ENCODE measurements around the gene WT1.

Gene WT1

GRCh38 chr11:32450372-32450771 is 15.0 kb upstream of the WT1 start (continued):
- TF ChIP-seq ZNF311 (tag by site-specific recombination; IDR thresholded peaks at IDR 0.05; ENCODE audit: borderline replicate concordance) (no peak), ZNF837 (tag by site-specific recombination; IDR thresholded peaks at IDR 0.05) (no peak), ZNF16 (tag by site-specific recombination; IDR thresholded peaks at IDR 0.05; ENCODE audit: low read depth) (no peak), ZSCAN4 (tag by site-specific recombination; IDR thresholded peaks at IDR 0.05) (no peak), SP2 (tag by site-specific recombination; IDR thresholded peaks at IDR 0.05) (no peak), ZBTB1 (tag by site-specific recombination; IDR thresholded peaks at IDR 0.05) (no peak), PRDM1 (tag by site-specific recombination; IDR thresholded peaks at IDR 0.05) (no peak)

GRCh38 chr11:32448232-32448631 is 12.9 kb upstream of the WT1 start:
- Histone ChIP-seq H3K27ac (ENCODE audit: extremely low read depth, low read depth, low read length) (no peak overlapping the region), H3K4me1 (ENCODE audit: control insufficient read depth, insufficient read depth, low read length) (no peaks in the 10 kb centered on the region), H3K9me3 (ENCODE audit: control insufficient read depth, insufficient read depth, low read depth, low read length) (no peaks in the 10 kb centered on the region), H3K36me3 (ENCODE audit: control insufficient read depth in 2 of 2, insufficient read depth in 1 of 2, low read length in 2 of 2) (no peaks in the 10 kb centered on the region), H3K4me3 (ENCODE audit: low read depth, low read length) (no peak overlapping the region)
- TF ChIP-seq HOXC10 (CRISPR knock-in tag; IDR thresholded peaks at IDR 0.05): no peak
- no peak for TF ChIP-seq ZNF248 (tag by site-specific recombination; IDR thresholded peaks at IDR 0.05)
- no peak for TF ChIP-seq ZNF24 (tag by site-specific recombination; IDR thresholded peaks at IDR 0.05)
- TF ChIP-seq BCL11B (tag by site-specific recombination; IDR thresholded peaks at IDR 0.05; ENCODE audit: low read depth): no peak
- no peak for TF ChIP-seq ZNF639 (tag by site-specific recombination; IDR thresholded peaks at IDR 0.05)
- no peak for TF ChIP-seq ZNF529 (tag by site-specific recombination; IDR thresholded peaks at IDR 0.05; ENCODE audit: insufficient replicate concordance)
- TF ChIP-seq ZNF654 (tag by site-specific recombination; IDR thresholded peaks at IDR 0.05; ENCODE audit: low read depth): no peak
- TF ChIP-seq ZNF571 (tag by site-specific recombination; IDR thresholded peaks at IDR 0.05): no peak
- no peak for TF ChIP-seq PRDM1 (tag by site-specific recombination; IDR thresholded peaks at IDR 0.05)
- no peak for TF ChIP-seq ZNF473 (tag by site-specific recombination; IDR thresholded peaks at IDR 0.05)
- no peak for TF ChIP-seq BCL11A (tag by site-specific recombination; IDR thresholded peaks at IDR 0.05; ENCODE audit: low read depth)
- POLR2A ChIA-PET: no interaction called here
- CTCF ChIA-PET: interaction anchor here (0.7 to 1.4 kb wide), 3 partner anchors 17 to 123 kb away, joined by 3 to 4 read pairs (median 3); no protein-coding TSS in a partner anchor

- POLR2A ChIA-PET: no interaction called here
- H3K4me3 ChIP-seq (ENCODE audit: low read depth, low read length): no peak overlapping the region
- CTCF ChIA-PET: interaction anchor here (1.3 to 1.4 kb wide), 2 partner anchors 18 to 61 kb away, joined by 3 to 4 read pairs; no protein-coding TSS in a partner anchor
- no peaks in the 10 kb centered on the region for H3K9me3 ChIP-seq (ENCODE audit: control insufficient read depth, insufficient read depth, low read depth, low read length)
- TF ChIP-seq ZNF280D (tag by site-specific recombination; IDR thresholded peaks at IDR 0.05) (no peak), GLIS2 (tag by site-specific recombination; IDR thresholded peaks at IDR 0.05) (no peak), ZNF366 (tag by site-specific recombination; conservative IDR thresholded peaks at IDR 0.05) (no peak), ZNF112 (tag by site-specific recombination; IDR thresholded peaks at IDR 0.05) (no peak), ZNF114 (tag by site-specific recombination; IDR thresholded peaks at IDR 0.05) (no peak), ZSCAN5A (tag by site-specific recombination; IDR thresholded peaks at IDR 0.05) (no peak), ZBTB20 (tag by site-specific recombination; IDR thresholded peaks at IDR 0.05) (no peak), ZBTB44 (tag by site-specific recombination; IDR thresholded peaks at IDR 0.05) (no peak), KLF10 (tag by site-specific recombination; IDR thresholded peaks at IDR 0.05) (no peak)
- H3K27ac ChIP-seq (ENCODE audit: extremely low read depth, low read depth, low read length): no peak overlapping the region
- no peaks in the 10 kb centered on the region for H3K4me1 ChIP-seq (ENCODE audit: control insufficient read depth, insufficient read depth, low read length)
- no peaks in the 10 kb centered on the region for H3K36me3 ChIP-seq (ENCODE audit: control insufficient read depth in 2 of 2, insufficient read depth in 1 of 2, low read length in 2 of 2)
Measured at GRCh38 chr11:32447252-32447651, 11.9 kb upstream of the WT1 start.

Measured in HEK293 (cell line).